GM10248 (cell line): ENCODE results near the gene REEP2.

Experiments used
- CTCF ChIA-PET: fragments of 300-600 bp; sonication (Branson Sonifier 250); formaldehyde crosslinking; extraction: SDS; loops from one replicate; lab custom pipeline; 2021; ENCODE audit warnings: antibody characterized with exemption; lab: Yijun Ruan, JAX
- POLR2A ChIA-PET: fragments of 350-650 bp; sonication (Branson Sonifier 250); formaldehyde crosslinking; extraction: SDS; loops from one replicate; lab custom pipeline; 2020; ENCODE audit warnings: antibody characterized with exemption; lab: Yijun Ruan, JAX
- DNase-seq: peaks from one replicate; pipeline ENCODE4 v3.0.0; 2012; ENCODE audit errors: extremely low spot score
- CTCF ChIP-seq: IDR thresholded peaks from 2 replicates; pipeline ENCODE4 v1.5.1; 2012; ENCODE audit warnings: mild to moderate bottlenecking, low read depth; ENCODE audit errors: extremely low read depth, missing control alignments, control extremely low read depth

REEP2 gene

GRCh38 chr5:138448070-138448469 lies 9.2 kb downstream of the REEP2 start:
- ChIA-PET POLR2A (interaction anchor here (0.6 to 1.3 kb wide), 2 partner anchors 18 to 845 kb away, joined by 3 to 15 read pairs; partner anchors contain the start of gene EGR1), CTCF (interaction anchor here (1.4 to 10.8 kb wide), 8 partner anchors 9 to 95 kb away, joined by 3 to 152 read pairs (median 18); partner anchors contain the start of genes EGR1, KDM3B and REEP2)
- TF ChIP-seq CTCF = no peak
- DNase-seq = no peak

- TF ChIP-seq CTCF = no peak
- ChIA-PET CTCF (interaction anchor here (0.8 to 10.8 kb wide), 30 partner anchors 10 to 271 kb away, joined by 3 to 152 read pairs (median 7); partner anchors contain the start of genes EGR1, KDM3B and REEP2), POLR2A (interaction anchor here (0.6 to 1.3 kb wide), 3 partner anchors 17 to 844 kb away, joined by 3 to 15 read pairs (median 3); partner anchors contain the start of gene EGR1)
- no peak for DNase-seq
These were observed 9.9 kb downstream of the REEP2 start for GRCh38 chr5:138448481-138449398.

- peak; percentile 83 for TF ChIP-seq CTCF
- POLR2A ChIA-PET = interaction anchor here (1.1 to 1.3 kb wide), 2 partner anchors 16 kb away, joined by 10 to 15 read pairs; partner anchors contain the start of gene EGR1
- CTCF ChIA-PET = interaction anchor here (0.8 to 10.8 kb wide), 34 partner anchors 11 to 272 kb away, joined by 3 to 152 read pairs (median 6); partner anchors contain the start of genes CDC23, EGR1, KDM3B and REEP2
- peak; percentile 95 for DNase-seq
These were observed 10.8 kb downstream of the REEP2 start for GRCh38 chr5:138449501-138450239.

- no peak for DNase-seq
- CTCF ChIA-PET = interaction anchor here (0.7 to 10.8 kb wide), 11 partner anchors 9 to 112 kb away, joined by 3 to 152 read pairs (median 5); partner anchors contain the start of genes EGR1 and KDM3B
- POLR2A ChIA-PET = interaction anchor here (0.6 to 0.7 kb wide), 2 partner anchors 11 to 101 kb away, joined by 4 read pairs; no protein-coding TSS in a partner anchor
- no peak for TF ChIP-seq CTCF
These were observed 12.1 kb downstream of the REEP2 start for GRCh38 chr5:138450971-138451370.

- no peak for TF ChIP-seq CTCF
- CTCF ChIA-PET = interaction anchor here (6.6 to 10.8 kb wide), 2 partner anchors 10 to 51 kb away, joined by 115 to 152 read pairs; partner anchors contain the start of gene EGR1
- POLR2A ChIA-PET = interaction anchor here (0.8 kb wide), 1 partner anchor 13 kb away, joined by 3 read pairs; the partner anchor contains the start of gene EGR1
- DNase-seq = no peak
These were observed 13.9 kb downstream of the REEP2 start for GRCh38 chr5:138452720-138453119.

GRCh38 chr5:138453590-138453989 lies 14.7 kb downstream of the REEP2 start:
- ChIA-PET CTCF (interaction anchor here (6.6 to 10.8 kb wide), 2 partner anchors 9 to 50 kb away, joined by 115 to 152 read pairs; partner anchors contain the start of gene EGR1), POLR2A (no interaction called here)
- no peak for TF ChIP-seq CTCF
- DNase-seq = no peak
